ENCODE results near the gene NTM.

DNA sequence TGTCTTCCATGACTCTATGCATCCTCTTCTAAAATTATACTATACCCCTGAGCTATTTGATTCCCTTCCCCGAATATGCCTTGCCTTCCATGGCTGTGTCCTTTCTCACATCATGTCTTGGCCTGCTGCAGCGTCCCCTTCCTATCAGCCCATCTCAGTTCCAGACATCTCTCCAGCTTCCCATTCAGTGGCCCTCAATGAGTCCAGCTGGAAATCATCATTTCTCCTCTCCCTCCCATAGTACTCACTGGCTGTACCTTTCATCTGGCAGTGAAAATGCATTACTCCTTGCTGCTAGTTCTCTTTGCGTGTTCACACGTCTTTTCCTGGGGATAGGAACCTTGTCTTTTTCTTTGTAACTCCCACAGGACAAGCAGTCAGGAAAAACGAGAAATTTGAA is 486.8 kb downstream of the NTM start:
- TF ChIP-seq CTCF (IDR thresholded peaks at IDR 0.05; ENCODE audit: extremely low read depth in 1 of 2, insufficient read depth in 1 of 2, low read depth in 1 of 2, low read length in 2 of 2) (no peak), POLR2A (IDR thresholded peaks at IDR 0.05; ENCODE audit: low read depth, low read length) (no peak), MAX (IDR thresholded peaks at IDR 0.05; ENCODE audit: insufficient read depth, insufficient read length) (no peak), POLR2AphosphoS5 (IDR thresholded peaks at IDR 0.05; ENCODE audit: insufficient read depth, low read depth, low read length) (no peak), EZH2 (IDR thresholded peaks at IDR 0.05; ENCODE audit: borderline replicate concordance, low read depth, low read length, severe bottlenecking) (no peak), MYC (IDR thresholded peaks at IDR 0.05; ENCODE audit: low read depth, low read length) (no peak)

Data from endothelial cell of umbilical vein (primary cell).